ENCODE measurements around the gene SDS. TPM values are rescaled to one million over a fixed set of nuclear protein-coding genes. Genes with fewer than 3 reads are reported as not detected.

Gene SDS
- total RNA-seq, 1 experiment from 2014 or later, result 0.30 TPM

GRCh38 chr12:113401066-113402000 is 2.4 kb downstream of the SDS start:
- DNase-seq (ENCODE audit: extremely low read depth, low read depth), result no peak

- DNase-seq (ENCODE audit: extremely low read depth, low read depth), result no peak
These were observed 3.3 kb downstream of the SDS start for GRCh38 chr12:113400362-113400761.

GRCh38 chr12:113399490-113399889 is 4.2 kb downstream of the SDS start:
- no peak for DNase-seq (ENCODE audit: extremely low read depth, low read depth)

GRCh38 chr12:113398346-113399290 is 5.1 kb downstream of the SDS start:
- no peak for DNase-seq (ENCODE audit: extremely low read depth, low read depth)

- DNase-seq (ENCODE audit: extremely low read depth, low read depth), result no peak
These were observed 6.0 kb downstream of the SDS start for GRCh38 chr12:113397497-113398197.

GRCh38 chr12:113396828-113397496 is 6.7 kb downstream of the SDS start:
- DNase-seq (ENCODE audit: extremely low read depth, low read depth), result no peak

- no peak for DNase-seq (ENCODE audit: extremely low read depth, low read depth)
These were observed 7.5 kb downstream of the SDS start for GRCh38 chr12:113396200-113396599.

- no peak for DNase-seq (ENCODE audit: extremely low read depth, low read depth)
These were observed 8.6 kb downstream of the SDS start for GRCh38 chr12:113395119-113395518.

GRCh38 chr12:113393749-113394148 is 9.9 kb downstream of the SDS start:
- DNase-seq (ENCODE audit: extremely low read depth, low read depth), result no peak

GRCh38 chr12:113392988-113393579 is 10.6 kb downstream of the SDS start:
- no peak for DNase-seq (ENCODE audit: extremely low read depth, low read depth)

GRCh38 chr12:113392520-113392919 is 11.2 kb downstream of the SDS start:
- DNase-seq (ENCODE audit: extremely low read depth, low read depth), result no peak

- no peak for DNase-seq (ENCODE audit: extremely low read depth, low read depth)
These were observed 11.9 kb downstream of the SDS start for GRCh38 chr12:113391650-113392337.

- no peak for DNase-seq (ENCODE audit: extremely low read depth, low read depth)
These were observed 12.5 kb downstream of the SDS start for GRCh38 chr12:113391145-113391544.

- no peak for DNase-seq (ENCODE audit: extremely low read depth, low read depth)
These were observed 13.3 kb downstream of the SDS start for GRCh38 chr12:113390064-113391043.

- DNase-seq (ENCODE audit: extremely low read depth, low read depth), result no peak
These were observed 15.3 kb downstream of the SDS start for GRCh38 chr12:113388351-113388750.

- no peak for DNase-seq (ENCODE audit: extremely low read depth, low read depth)
These were observed 16.1 kb downstream of the SDS start for GRCh38 chr12:113387631-113388030.

- DNase-seq (ENCODE audit: extremely low read depth, low read depth), result no peak
These were observed 16.7 kb downstream of the SDS start for GRCh38 chr12:113386866-113387566.
